Peyer's patch (tissue), 4 donors: Measurements from ENCODE around the gene PPM1L.

Source experiments
- CTCF ChIP-seq, 6 experiments: fragments of 450-650 bp in 4 of 6; fragments of 200-600 bp in 2 of 6; sonication (generic) in 1 of 6; IDR thresholded peaks; one replicate each; pipeline ENCODE4 v1.5.1; 2017 to 2019; ENCODE audit warnings: antibody characterized with exemption in 6 of 6, mild to moderate bottlenecking in 3 of 6, moderate library complexity in 1 of 6
- POLR2A ChIP-seq, 2 donors: fragments of 450-650 bp; IDR thresholded peaks; one replicate each; pipeline ENCODE4 v1.5.1; 2017; ENCODE audit warnings: antibody characterized with exemption in 2 of 2, mild to moderate bottlenecking in 2 of 2, moderate library complexity in 2 of 2

GRCh38 chr3:160808838-160809237 lies 52.8 kb downstream of the PPM1L start:
- TF ChIP-seq CTCF (IDR thresholded peaks at IDR 0.05), result no peak
- no peak for TF ChIP-seq POLR2A (IDR thresholded peaks at IDR 0.05)
